HepG2 (cell line): ENCODE measurements around the gene RBM12. TPM values are rescaled to one million over a fixed set of nuclear protein-coding genes. Genes with fewer than 3 reads are reported as not detected.

Experiments used
- ARID2 ChIP-seq: sonication (generic); formaldehyde crosslinking; IDR thresholded peaks from 2 replicates; pipeline ENCODE4 v1.8.1; 2022; ENCODE audit warnings: mild to moderate bottlenecking, missing genetic modification reagents, borderline replicate concordance
- FOXC1 ChIP-seq: sonication (generic); formaldehyde crosslinking; IDR thresholded peaks from 2 replicates; pipeline ENCODE4 v1.8.0; 2022; ENCODE audit warnings: mild to moderate bottlenecking, missing genetic modification reagents, borderline replicate concordance
- MAF1 ChIP-seq: sonication (generic); formaldehyde crosslinking; IDR thresholded peaks from 2 replicates; pipeline ENCODE4 v1.5.0; 2020; ENCODE audit warnings: missing genetic modification reagents, borderline replicate concordance
- MIXL1 ChIP-seq: IDR thresholded peaks from 2 replicates; pipeline ENCODE4 v1.6.1; 2016
- MTF1 ChIP-seq: sonication (generic); formaldehyde crosslinking; IDR thresholded peaks from 2 replicates; pipeline ENCODE4 v1.5.0; 2020; ENCODE audit warnings: missing genetic modification reagents
- RXRA ChIP-seq: sonication (generic); formaldehyde crosslinking; IDR thresholded peaks from 2 replicates; pipeline ENCODE4 v1.5.1; 2020; ENCODE audit warnings: missing genetic modification reagents
- ZBTB26 ChIP-seq: IDR thresholded peaks from 2 replicates; pipeline ENCODE4 v1.6.1; 2016; ENCODE audit warnings: missing compliant biosample characterization, missing genetic modification reagents, borderline replicate concordance
- ZMYM2 ChIP-seq: sonication (generic); formaldehyde crosslinking; IDR thresholded peaks from 2 replicates; pipeline ENCODE4 v1.8.0; 2022; ENCODE audit warnings: mild to moderate bottlenecking, missing genetic modification reagents
- ZNF143 ChIP-seq: sonication (generic); formaldehyde crosslinking; IDR thresholded peaks from 2 replicates; pipeline ENCODE4 v1.4.0; 2020; ENCODE audit warnings: missing genetic modification reagents
- ZNF160 ChIP-seq: sonication (generic); formaldehyde crosslinking; IDR thresholded peaks from 2 replicates; pipeline ENCODE4 v1.8.0; 2022; ENCODE audit warnings: mild to moderate bottlenecking, inconsistent platforms, missing genetic modification reagents
- ZNF253 ChIP-seq: sonication (generic); formaldehyde crosslinking; IDR thresholded peaks from 2 replicates; pipeline ENCODE4 v1.8.0; 2022; ENCODE audit warnings: mild to moderate bottlenecking, missing genetic modification reagents, borderline replicate concordance
- ZNF264 ChIP-seq: sonication (generic); formaldehyde crosslinking; IDR thresholded peaks from 2 replicates; pipeline ENCODE4 v1.4.0; 2020; ENCODE audit warnings: missing genetic modification reagents
- ZNF607 ChIP-seq: sonication (generic); formaldehyde crosslinking; IDR thresholded peaks from 2 replicates; pipeline ENCODE4 v1.5.1; 2020; ENCODE audit warnings: missing genetic modification reagents, mild to moderate bottlenecking, borderline replicate concordance
- ZNF850 ChIP-seq: sonication (generic); formaldehyde crosslinking; conservative IDR thresholded peaks from 2 replicates; pipeline ENCODE4 v1.9.0; 2021; ENCODE audit warnings: mild to moderate bottlenecking, missing genetic modification reagents
- ZSCAN31 ChIP-seq: sonication (generic); formaldehyde crosslinking; IDR thresholded peaks from 2 replicates; pipeline ENCODE4 v1.5.0; 2020; ENCODE audit warnings: low read depth, mild to moderate bottlenecking, missing genetic modification reagents
- polyA plus RNA-seq, 8 experiments: library from polyadenylated mRNA; depleted of rRNA in 3 of 8; stranded (reverse) in 7 of 8; unstranded in 1 of 8; fragments of >200 nt; fragmentation: Illumina TruSeq in 4 of 8; extraction: Trizol in 4 of 8; gene quantifications; 2 replicates each; pipeline versions ENCODE4 v1.2.1 to v1.2.3, GENCODE V29; 2011 to 2016; ENCODE audit warnings: low read depth in 4 of 8, missing spikeins in 1 of 8, mixed read lengths in 1 of 8; ENCODE audit not compliant: insufficient read depth in 1 of 8
- total RNA-seq, 5 experiments: library from RNA; depleted of rRNA; stranded (reverse); fragments of >200 nt; fragmentation: Illumina TruSeq; extraction: Trizol; gene quantifications; 2 replicates each; pipeline ENCODE4 v1.2.3, GENCODE V29; 2016; ENCODE audit warnings: low read depth in 1 of 5
- TF ChIP-seq, protein P1 (sequence below): sonication (generic); formaldehyde crosslinking; IDR thresholded peaks from 2 replicates; pipeline ENCODE4 v1.8.0; 2022; ENCODE audit warnings: mild to moderate bottlenecking, missing genetic modification reagents, borderline replicate concordance
- TF ChIP-seq, protein P2 (sequence below): sonication (generic); formaldehyde crosslinking; IDR thresholded peaks from 2 replicates; pipeline ENCODE4 v1.4.0; 2020; ENCODE audit warnings: low read depth, missing genetic modification reagents
- TF ChIP-seq, protein P3 (sequence below): sonication (generic); formaldehyde crosslinking; IDR thresholded peaks from 2 replicates; pipeline ENCODE4 v1.4.0; 2020; ENCODE audit warnings: missing genetic modification reagents
- TF ChIP-seq, protein P4 (sequence below): sonication (generic); formaldehyde crosslinking; IDR thresholded peaks from 2 replicates; pipeline ENCODE4 v1.5.0; 2020; ENCODE audit warnings: missing genetic modification reagents

The RBM12 gene
- total and polyA plus RNA-seq, 2 of the 13 experiments (the other 11 are each of a cell fraction or from before 2014, with no cell fraction given): 97.9 to 104 TPM

GRCh38 chr20:35697696-35698297, 33.1 kb upstream of the RBM12 start (continued):
- TF ChIP-seq, protein P1, sequence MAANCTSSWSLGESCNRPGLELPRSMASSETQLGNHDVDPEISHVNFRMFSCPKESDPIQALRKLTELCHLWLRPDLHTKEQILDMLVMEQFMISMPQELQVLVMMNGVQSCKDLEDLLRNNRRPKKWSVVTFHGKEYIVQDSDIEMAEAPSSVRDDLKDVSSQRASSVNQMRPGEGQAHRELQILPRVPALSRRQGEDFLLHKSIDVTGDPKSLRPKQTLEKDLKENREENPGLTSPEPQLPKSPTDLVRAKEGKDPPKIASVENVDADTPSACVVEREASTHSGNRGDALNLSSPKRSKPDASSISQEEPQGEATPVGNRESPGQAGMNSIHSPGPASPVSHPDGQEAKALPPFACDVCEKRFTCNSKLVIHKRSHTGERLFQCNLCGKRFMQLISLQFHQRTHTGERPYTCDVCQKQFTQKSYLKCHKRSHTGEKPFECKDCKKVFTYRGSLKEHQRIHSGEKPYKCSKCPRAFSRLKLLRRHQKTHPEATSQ (CRISPR knock-in tag): no peak
- TF ChIP-seq ZNF264: no peak
- TF ChIP-seq ZNF607 (CRISPR knock-in tag): no peak
- TF ChIP-seq ZNF160 (CRISPR knock-in tag): peak; percentile 39; the same call in 1 of the 2 replicates
- no peak for TF ChIP-seq ZNF850 (CRISPR knock-in tag)
- no peak for TF ChIP-seq MIXL1 (CRISPR knock-in tag)
- no peak for TF ChIP-seq MTF1 (CRISPR knock-in tag)
- TF ChIP-seq, protein P2, sequence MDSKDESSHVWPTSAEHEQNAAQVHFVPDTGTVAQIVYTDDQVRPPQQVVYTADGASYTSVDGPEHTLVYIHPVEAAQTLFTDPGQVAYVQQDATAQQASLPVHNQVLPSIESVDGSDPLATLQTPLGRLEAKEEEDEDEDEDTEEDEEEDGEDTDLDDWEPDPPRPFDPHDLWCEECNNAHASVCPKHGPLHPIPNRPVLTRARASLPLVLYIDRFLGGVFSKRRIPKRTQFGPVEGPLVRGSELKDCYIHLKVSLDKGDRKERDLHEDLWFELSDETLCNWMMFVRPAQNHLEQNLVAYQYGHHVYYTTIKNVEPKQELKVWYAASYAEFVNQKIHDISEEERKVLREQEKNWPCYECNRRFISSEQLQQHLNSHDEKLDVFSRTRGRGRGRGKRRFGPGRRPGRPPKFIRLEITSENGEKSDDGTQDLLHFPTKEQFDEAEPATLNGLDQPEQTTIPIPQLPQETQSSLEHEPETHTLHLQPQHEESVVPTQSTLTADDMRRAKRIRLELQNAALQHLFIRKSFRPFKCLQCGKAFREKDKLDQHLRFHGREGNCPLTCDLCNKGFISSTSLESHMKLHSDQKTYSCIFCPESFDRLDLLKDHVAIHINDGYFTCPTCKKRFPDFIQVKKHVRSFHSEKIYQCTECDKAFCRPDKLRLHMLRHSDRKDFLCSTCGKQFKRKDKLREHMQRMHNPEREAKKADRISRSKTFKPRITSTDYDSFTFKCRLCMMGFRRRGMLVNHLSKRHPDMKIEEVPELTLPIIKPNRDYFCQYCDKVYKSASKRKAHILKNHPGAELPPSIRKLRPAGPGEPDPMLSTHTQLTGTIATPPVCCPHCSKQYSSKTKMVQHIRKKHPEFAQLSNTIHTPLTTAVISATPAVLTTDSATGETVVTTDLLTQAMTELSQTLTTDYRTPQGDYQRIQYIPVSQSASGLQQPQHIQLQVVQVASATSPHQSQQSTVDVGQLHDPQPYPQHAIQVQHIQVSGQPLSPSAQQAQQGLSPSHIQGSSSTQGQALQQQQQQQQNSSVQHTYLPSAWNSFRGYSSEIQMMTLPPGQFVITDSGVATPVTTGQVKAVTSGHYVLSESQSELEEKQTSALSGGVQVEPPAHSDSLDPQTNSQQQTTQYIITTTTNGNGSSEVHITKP (CRISPR knock-in tag): no peak
- TF ChIP-seq ZNF143 (CRISPR knock-in tag): no peak
- no peak for TF ChIP-seq MAF1 (CRISPR knock-in tag)
- no peak for TF ChIP-seq ZBTB26
- no peak; the same call in 1 of the 2 replicates for TF ChIP-seq ZMYM2
- TF ChIP-seq, protein P3, sequence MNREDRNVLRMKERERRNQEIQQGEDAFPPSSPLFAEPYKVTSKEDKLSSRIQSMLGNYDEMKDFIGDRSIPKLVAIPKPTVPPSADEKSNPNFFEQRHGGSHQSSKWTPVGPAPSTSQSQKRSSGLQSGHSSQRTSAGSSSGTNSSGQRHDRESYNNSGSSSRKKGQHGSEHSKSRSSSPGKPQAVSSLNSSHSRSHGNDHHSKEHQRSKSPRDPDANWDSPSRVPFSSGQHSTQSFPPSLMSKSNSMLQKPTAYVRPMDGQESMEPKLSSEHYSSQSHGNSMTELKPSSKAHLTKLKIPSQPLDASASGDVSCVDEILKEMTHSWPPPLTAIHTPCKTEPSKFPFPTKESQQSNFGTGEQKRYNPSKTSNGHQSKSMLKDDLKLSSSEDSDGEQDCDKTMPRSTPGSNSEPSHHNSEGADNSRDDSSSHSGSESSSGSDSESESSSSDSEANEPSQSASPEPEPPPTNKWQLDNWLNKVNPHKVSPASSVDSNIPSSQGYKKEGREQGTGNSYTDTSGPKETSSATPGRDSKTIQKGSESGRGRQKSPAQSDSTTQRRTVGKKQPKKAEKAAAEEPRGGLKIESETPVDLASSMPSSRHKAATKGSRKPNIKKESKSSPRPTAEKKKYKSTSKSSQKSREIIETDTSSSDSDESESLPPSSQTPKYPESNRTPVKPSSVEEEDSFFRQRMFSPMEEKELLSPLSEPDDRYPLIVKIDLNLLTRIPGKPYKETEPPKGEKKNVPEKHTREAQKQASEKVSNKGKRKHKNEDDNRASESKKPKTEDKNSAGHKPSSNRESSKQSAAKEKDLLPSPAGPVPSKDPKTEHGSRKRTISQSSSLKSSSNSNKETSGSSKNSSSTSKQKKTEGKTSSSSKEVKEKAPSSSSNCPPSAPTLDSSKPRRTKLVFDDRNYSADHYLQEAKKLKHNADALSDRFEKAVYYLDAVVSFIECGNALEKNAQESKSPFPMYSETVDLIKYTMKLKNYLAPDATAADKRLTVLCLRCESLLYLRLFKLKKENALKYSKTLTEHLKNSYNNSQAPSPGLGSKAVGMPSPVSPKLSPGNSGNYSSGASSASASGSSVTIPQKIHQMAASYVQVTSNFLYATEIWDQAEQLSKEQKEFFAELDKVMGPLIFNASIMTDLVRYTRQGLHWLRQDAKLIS (CRISPR knock-in tag): no peak
- 0 out of 2 replicates have a peak, but pooled peaks have one; percentile 75 for TF ChIP-seq ZSCAN31 (CRISPR knock-in tag)
- TF ChIP-seq ZNF253: no peak
- TF ChIP-seq, protein P4, sequence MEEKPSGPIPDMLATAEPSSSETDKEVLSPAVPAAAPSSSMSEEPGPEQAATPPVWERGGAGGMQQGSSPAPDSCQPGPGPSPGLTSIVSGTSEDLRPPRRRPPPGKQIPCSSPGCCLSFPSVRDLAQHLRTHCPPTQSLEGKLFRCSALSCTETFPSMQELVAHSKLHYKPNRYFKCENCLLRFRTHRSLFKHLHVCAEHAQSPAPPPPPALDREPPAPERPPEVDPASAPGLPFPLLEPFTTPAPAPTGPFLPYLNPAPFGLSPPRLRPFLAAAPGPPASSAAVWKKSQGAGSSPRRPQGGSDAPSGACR (CRISPR knock-in tag): no peak
- 0 out of 2 replicates have a peak, but pooled peaks have one; percentile 22 for TF ChIP-seq FOXC1
- no peak for TF ChIP-seq ARID2 (CRISPR knock-in tag)
- no peak for TF ChIP-seq RXRA (CRISPR knock-in tag)
